DMS114 treated with DMSO at 0.1 percent for 48 hours (cell line): ENCODE data around the gene TMEM266.

Experiments
- DNase-seq: peaks from one replicate; lab custom pipeline; 2025; ENCODE audit not compliant: unreplicated experiment; lab: John Stamatoyannopoulos, UW

TMEM266 gene

DNA sequence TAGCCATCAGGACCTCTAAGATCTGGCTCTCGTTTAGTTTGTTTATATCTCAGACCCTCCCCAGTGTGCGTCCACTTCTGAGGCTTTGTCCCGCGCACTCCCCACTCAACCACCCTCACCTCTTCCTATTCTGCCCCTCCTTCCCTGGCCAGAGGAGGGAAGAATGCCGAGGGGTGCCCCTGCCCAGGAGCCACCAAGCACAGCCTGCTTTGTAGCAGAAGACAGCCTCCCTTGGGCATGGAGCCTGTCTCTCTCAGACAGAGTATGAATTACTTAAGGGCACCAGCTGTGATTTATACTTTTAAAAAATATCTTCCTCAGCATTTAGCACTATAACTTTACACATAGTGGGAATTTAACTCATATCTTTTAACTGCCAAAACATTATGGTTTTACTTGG lies 6.0 kb downstream of the TMEM266 start:
- no peak for DNase-seq

DNA sequence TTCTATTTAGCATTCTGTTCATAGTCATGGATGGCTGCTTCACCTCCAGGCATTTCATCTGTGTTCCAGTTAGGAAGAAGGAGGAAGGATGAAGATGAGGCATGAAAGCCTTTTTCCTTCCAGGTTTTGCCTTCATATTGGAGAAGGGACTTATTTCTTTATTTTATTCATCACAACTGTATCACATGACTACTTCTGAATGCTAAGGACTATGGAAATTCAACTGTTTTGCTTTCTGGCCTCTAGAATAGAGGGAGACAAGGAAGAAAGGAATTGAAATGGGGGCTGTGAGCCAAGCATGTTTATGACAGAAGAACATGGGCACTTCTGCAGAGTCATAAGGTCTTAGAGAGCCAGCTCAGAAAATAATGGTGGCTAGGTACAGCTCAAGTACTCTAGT lies 10.4 kb downstream of the TMEM266 start:
- no peak for DNase-seq

DNA sequence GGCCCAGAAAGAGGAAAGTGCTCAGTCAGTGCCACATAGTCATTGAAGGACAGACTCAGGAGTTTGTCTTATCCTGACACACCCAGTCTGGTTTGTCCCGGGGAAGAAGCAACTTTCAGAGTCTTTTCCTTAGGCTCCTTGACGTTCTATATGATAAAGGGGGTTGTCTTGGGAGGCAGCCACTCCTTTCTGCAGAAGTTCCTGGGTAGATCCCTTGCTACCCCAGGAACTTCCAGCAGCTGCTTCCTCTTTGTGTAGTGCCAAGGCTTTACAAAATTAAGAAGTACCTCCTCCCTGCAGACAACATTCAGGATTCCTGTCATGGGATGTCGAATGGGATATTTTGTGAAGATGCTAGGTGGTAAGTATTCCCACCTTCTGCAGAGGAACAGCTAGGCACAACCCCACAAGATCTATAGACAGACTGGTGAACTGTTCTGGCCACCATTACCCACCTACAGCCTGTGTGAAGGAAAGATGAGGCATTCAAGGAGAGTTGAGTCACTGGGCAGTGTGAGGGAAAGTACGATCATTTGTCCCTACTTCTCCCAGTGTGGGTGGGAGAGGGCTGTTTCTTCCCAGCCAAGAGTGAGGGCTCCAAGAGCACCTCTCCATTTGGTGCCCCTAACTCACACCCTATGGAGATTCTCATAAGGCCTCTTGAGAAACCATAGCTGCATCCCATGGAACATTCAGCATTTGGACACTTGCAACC lies 11.3 kb downstream of the TMEM266 start:
- no peak for DNase-seq

DNA sequence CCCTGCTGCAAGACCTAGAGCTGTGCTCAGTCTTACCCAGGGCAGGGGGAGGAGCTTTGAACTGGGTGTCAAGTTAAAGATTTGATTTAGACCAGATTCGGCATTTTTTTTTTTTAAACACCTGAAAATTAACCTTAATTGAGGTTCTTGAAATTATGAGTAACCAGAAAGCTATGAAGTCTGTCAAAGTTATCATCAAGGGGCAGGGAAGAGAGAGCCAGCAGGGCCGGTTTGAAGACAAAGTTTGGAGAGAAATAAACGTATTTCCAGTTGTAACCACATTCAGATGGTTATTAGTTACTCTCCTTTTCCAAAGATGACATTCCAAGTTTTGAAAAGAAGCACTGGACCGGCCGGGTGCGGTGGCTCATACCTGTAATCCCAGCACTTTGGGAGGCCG lies 12.0 kb downstream of the TMEM266 start:
- DNase-seq = no peak

DNA sequence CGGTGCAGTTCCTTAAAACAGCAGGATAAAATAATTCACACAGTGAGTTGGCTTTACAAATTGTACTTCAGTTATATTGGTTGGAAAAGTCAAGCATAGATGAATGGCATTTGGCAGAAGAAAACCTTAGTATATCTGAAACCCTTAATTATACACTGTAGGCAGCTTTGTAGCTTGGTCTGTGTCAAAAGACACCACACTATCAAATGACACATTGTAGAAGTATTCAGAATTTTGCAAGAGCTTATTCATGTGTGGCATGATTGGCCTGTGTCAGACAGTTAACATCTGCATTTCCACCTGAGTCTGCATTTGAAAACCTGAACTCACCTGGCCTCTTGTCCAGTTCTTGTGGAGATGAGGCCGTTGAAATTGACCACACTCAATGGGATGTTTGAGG lies 13.8 kb downstream of the TMEM266 start:
- no peak for DNase-seq

DNA sequence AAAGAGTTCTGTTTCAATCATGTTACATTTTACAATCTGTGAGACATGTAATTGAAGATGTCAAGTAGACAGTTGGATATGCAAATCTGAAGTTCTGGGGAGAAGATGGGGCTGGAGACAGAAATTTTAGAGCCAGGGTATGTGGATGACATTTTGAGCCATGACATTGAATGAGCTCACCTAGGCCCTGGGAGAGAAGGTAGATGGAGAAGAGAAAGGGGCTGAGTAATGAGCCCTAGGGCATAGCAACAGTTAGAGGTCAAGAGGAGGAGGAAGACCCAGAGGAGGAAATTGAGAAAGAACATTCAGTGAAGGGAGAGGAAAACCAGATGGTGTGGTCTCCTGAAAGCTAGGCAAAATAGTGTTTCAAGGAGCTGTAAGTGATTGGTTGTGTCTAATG lies 15.3 kb downstream of the TMEM266 start:
- DNase-seq = no peak

DNA sequence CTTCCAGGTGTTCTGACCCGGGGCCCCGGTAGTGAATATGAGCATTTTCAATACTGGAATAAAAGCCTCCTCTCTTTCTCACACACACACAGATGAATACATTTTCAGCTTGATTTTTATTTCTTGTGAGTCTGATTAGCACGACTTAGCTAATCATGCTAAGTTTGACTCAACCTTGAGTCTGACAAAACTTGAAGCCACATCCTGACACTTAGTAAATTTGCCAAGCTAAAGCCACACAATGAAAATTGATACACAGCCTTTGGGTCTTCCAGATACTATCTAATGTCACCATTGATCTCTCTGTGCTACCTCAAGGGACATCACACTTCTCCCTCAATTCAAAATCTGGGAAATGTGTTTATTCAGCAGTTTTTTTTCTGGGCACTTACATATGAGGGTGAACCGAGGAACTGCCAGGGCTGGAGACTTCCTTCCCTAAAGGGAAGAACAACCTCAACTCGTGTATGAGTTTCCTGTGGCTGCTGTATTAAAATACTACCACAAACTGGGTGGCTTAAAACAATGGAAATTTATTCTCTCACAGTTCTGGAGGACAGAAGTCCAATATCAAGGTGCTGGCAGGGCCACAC lies 18.6 kb downstream of the TMEM266 start:
- no peak for DNase-seq

DNA sequence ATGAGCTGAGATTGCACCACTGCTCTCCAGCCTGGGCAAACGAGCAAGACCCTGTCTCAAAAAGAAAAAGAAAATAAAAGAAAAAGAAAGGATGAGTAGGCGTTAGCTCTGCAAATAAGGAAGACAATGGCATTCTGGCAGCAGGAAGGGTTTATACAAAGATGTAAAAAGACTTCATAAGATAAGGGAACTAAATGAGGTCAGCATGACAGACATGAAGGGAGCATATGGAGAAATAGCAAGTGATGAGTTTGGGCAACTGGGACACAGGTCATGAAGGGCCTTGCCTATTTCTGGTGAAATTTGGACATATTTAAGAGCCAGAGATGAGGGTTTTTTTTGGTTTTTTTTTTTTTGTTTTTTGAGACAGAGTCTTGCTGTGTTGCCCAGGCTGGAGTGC lies 24.5 kb downstream of the TMEM266 start:
- DNase-seq = no peak

DNA sequence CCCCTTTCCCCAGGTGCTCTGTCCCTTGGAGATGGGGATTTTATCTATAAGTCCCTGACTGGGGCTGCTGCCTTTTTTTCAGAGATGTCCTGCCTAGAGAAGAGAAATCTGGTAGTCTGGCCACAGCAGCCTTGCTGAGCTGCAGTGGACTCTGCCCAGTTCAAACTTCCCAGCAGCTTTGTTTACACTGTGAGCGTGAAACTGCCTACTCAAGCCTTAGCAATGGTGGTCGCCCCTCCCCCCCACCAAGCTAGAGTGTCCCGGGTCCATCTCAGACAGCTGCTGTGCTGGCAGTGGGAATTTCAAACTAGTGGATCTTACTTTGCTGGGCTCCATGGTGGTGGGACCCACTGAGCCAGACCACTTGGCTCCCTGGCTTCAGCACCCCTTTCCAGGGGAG lies 38.9 kb downstream of the TMEM266 start:
- no peak for DNase-seq

DNA sequence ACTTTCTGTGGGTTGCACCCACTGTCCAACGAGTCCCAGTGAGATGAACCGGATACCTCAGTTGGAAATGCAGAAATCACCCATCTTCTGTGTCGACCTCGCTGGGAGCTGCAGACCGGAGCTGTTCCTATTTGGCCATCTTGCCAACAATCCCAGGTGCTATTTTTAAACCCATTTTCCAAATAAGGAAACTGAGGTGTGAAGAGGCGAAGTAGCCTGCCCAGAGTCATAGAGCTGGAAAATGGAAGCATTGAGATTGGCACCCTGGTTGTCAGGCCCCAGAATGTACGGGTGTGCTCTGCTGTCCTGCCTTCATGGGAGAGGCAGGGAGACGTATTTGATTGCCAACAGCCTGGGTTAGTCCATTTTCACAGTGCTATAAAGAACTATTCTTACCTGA lies 39.6 kb downstream of the TMEM266 start:
- no peak for DNase-seq

DNA sequence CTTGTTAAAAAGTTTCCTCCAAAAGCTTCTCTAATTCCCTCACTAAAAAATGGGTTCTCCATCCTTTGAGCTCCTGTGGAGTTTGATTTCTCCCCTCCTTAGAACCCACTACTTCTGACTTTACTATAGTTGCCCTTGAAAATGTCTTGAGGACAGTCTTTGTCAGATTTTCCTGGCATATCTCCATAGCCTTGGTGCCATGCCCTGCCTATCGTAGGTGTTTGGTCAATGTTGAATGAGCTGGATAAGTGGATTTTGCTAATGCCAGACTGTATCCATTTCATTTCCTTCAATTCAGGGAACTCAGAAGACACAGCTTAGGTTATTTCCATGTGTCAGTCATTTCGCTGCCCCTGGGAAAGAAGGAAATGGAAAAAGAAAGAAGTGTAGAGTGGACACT lies 40.6 kb downstream of the TMEM266 start:
- no peak for DNase-seq

DNA sequence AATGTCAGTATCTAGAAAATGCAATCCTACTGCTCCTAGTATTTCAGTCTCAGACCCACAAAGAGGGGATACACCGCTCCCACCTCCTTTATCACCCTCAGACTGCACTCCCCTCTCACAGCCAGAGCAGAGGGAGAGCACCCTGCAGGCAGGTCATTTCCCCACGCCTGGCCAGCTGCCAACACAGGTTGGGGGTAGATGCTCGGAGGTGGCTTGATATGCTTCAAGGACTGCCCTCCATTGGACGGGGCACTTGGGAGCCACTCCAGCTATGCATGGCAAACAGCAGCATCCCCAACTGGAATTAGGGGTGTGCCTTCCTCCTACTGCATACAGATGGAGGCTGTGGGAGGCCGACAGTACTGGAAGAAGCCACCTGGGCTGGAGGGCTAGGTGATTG lies 41.9 kb downstream of the TMEM266 start:
- DNase-seq = no peak

DNA sequence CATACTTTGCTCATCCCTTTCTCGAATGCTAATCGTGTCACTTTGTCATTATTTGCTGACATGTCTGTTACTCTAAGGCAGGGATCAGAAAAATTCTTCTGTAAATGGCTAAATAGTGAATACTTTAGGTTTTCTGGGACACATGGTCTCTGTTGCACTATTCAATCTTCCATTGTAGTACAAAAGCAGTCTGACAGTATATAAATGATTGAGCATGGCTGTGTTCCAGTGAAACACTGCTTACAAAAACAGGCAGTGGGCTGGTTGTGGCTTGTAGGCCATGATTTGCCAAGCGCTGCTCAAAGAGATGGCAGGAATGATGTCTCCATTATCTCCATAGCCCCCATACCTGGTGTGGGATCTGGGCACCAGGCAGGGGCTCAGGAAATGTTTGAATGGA lies 45.6 kb downstream of the TMEM266 start:
- DNase-seq = no peak

DNA sequence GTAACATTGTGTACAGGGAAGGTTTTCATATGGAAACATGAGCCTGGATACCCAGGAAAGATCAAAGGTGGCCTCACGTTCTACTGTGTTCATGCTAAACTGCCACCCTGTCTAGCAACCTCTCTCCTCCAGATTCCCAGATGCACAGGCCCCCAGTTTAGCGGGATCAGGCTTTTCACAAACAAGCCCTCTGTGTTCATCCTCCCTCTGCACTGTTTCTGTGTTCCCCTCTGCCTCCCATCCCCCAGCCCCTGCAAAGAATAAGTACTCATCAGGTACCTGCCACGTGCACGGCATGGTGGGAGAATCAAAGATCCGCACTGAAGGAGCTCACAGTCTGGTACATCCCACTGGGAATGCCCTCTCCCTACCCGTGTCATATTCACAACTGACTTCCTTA lies 46.1 kb downstream of the TMEM266 start:
- DNase-seq = no peak

DNA sequence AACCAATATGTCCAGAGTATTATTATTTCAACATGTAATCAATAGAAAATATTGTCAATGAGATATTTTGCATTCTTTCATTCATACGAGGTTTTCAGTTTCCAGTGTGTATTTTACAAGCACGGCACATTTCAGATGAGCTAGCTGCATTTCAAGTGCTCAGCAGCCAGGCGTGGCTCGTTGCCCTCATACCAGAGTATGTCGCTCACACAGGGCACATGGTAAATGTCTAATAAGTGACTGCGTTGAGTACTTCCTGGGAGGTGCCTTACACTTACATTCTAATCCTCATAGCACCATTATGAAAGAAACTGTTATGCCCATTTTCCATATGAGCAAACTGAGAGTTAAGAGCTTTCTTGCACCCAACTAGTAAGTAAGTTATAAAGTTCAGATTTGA lies 47.4 kb downstream of the TMEM266 start:
- DNase-seq = no peak

DNA sequence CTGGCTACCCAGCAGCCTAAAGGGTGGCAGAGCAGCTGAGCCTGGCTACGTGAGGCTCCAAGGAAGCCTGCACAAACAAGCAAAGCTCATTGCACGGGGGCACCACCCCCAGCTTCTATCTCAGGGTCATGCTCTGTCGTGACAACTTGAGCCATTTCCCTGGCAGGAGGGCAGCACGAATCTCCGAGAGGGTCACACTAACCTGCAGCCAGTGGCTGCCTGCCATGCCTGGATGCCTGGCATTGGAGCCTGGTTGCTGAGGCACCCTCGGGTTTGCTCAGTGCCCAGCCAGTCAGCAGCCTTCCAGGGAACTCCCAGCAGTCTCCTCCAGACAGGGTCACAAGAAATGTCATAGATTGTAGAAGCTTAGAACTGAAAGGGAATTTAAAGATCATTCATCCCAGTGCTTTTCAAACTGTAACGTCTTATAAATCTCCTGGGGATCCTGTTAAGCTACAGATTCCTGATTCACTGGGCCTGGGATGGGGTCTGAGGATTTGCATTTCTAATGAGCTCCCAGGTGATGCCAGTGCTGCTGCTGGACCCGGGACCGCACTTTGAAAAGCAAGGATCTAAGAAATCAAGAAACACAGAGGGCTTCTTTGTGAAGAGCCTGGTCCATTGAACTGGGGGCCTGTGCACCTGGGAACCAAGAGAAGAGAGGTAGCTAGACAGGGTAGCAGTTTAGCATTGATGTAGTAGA lies 48.4 kb downstream of the TMEM266 start:
- DNase-seq = no peak

DNA sequence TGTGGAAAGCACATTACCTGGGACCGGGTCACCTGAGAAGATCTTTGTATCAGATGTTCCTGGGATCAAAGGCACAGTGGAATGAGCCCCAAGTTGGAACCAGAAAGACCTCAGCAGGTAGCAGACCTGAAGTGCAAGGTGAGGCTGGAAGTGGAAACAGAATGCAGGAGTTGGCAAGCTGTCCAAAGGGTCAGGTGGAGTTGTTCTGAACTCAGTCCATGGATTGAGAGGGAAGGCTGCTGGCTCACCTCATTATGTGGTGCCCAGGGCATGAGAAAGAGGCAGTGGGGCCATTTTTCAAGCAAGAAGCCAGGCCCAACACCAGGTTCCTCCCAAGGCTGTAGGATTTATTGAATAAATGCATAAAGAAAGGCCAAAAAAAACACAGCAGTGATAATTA lies 49.3 kb downstream of the TMEM266 start:
- DNase-seq = no peak

DNA sequence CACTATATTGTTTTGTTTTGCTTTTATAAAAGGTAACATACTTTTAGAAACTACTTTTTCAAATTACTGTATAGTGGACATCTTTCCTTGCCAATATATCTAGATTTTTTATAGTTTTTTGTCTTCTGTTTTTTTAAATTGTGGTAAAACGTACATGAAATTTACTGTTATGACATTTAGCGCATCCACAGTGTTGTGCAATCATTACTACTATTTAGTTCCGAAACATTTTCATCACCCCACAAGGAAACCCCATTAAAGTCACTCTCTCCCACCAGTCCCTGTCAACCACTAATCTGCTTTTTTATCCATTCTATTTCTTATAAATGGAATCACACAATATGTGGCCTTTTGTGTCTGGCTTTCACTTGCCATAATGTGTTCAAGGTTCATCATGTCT lies 54.8 kb downstream of the TMEM266 start:
- no peak for DNase-seq

DNA sequence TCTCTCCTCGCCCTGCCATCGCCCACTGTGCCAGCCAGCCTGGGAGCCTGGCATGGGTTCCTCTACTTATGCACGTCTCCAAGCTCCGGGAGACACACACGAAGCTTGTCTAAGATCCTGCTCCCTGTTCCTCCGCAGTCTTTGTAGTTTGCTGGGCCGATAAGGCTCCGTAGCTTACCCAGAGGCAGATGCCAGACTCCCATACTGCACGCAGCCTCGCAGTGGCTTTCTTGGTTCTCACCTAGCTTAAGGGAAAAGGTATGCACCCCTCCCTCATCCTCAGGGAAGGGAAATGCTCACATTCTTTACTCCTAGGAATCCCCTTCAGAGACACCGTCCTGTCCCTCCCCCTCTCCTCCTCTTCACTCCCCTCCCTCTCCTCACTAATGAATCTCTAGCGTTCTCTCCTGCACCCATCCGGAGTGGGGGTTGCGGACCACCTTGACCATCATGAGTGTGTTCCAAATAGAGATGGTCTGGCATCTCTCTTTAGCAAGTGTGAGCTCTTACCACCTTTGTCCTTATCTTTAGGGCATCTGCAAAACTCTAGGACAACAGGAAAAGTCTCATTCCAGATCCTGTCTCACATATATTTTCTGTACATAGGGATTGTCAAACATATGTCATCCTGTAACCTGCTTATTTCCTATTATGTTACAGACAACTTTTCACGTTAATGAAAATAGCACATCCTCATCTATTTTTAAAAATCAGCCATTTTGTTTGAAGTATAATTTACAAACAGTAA lies 56.5 kb downstream of the TMEM266 start:
- DNase-seq = no peak

DNA sequence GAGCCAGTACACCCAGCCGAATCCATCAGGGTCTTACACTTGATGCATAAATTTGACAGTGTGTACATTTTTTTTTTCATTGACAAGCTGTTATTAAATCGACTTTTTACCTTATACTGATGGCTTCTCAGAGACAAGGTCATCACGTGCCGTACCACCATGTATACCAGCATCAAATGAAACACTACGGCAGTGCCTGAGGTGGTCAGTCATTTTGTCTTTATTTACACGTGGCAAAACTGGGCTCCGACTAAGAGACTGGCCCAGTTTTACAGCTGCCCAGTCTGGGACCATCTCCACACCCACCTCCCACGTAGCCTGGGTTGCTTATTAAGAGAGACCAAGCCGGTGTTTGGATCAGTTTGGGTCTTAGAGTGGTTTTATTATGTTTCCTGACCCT lies 57.4 kb downstream of the TMEM266 start:
- no peak for DNase-seq

DNA sequence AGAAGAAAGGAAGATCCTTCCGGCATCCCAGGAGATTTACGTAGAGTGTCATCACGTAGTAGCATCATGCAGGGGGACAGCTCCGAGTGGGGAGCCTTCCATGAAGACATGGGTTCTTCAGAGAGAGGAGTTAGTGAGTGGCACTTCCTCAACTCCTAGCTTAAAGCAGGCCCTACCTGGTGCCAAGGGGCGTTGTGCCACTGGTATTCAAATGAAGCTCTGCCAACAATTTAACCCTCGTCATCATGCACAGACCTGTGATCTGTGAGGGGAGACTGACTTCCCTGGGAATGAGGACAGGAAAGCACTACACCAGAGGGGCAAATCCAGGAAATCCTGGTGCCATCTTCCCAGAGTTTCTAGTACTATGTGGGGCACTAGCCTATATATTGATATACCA lies 59.0 kb downstream of the TMEM266 start:
- no peak for DNase-seq

DNA sequence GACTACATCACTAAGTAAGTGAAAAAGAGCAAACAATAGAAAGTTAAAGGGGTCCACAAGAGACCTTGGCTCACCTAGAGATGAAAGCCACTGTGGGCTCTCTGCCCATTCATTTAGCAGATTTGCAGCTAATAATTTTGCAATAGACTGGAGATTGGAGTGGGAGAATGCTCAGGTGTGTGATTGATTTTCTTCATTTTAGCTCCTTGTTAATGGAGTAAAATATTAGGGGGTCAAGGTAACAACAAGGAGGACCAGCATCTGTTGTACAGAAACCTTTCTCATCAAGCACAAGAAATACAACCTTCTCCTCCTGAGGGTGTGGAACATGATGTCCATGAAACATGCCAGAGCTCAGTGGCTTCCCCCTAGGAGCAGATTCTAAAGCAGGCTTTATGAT lies 63.2 kb downstream of the TMEM266 start:
- no peak for DNase-seq
